ENCODE data around the gene EEF1A1.

EEF1A1 gene

GRCh38 chr6:73484438-73484837, 36.4 kb downstream of the EEF1A1 start:
- TF ChIP-seq CREB1 (IDR thresholded peaks at IDR 0.05; ENCODE audit: low read depth) (no peak), YY1 (IDR thresholded peaks at IDR 0.05; ENCODE audit: low read depth) (no peak), USF1 (IDR thresholded peaks at IDR 0.05) (no peak), RAD21 (IDR thresholded peaks at IDR 0.05; ENCODE audit: low read depth) (no peak), FOXM1 (IDR thresholded peaks at IDR 0.05; ENCODE audit: borderline replicate concordance, low read depth) (no peak), EGR1 (IDR thresholded peaks at IDR 0.05) (no peak), ZBTB7A (IDR thresholded peaks at IDR 0.05; ENCODE audit: low read depth) (no peak), CEBPB (IDR thresholded peaks at IDR 0.05) (no peak), NFIC (IDR thresholded peaks at IDR 0.05) (no peak), REST (IDR thresholded peaks at IDR 0.05; ENCODE audit: low read depth) (no peak), TAF1 (IDR thresholded peaks at IDR 0.05; ENCODE audit: low read depth) (no peak), TCF12 (IDR thresholded peaks at IDR 0.05; ENCODE audit: low read depth) (no peak), MAX (IDR thresholded peaks at IDR 0.05) (no peak)

- TF ChIP-seq YY1 (IDR thresholded peaks at IDR 0.05; ENCODE audit: low read depth) (no peak), TAF1 (IDR thresholded peaks at IDR 0.05; ENCODE audit: low read depth) (no peak), EP300 (IDR thresholded peaks at IDR 0.05; ENCODE audit: borderline replicate concordance) (no peak), REST (IDR thresholded peaks at IDR 0.05; ENCODE audit: low read depth) (no peak), NFIC (IDR thresholded peaks at IDR 0.05) (no peak), RAD21 (IDR thresholded peaks at IDR 0.05; ENCODE audit: low read depth) (no peak), CREB1 (IDR thresholded peaks at IDR 0.05; ENCODE audit: low read depth) (no peak), USF1 (IDR thresholded peaks at IDR 0.05) (no peak), MAX (IDR thresholded peaks at IDR 0.05) (no peak), EGR1 (IDR thresholded peaks at IDR 0.05) (no peak), ZBTB7A (IDR thresholded peaks at IDR 0.05; ENCODE audit: low read depth) (no peak), FOXM1 (IDR thresholded peaks at IDR 0.05; ENCODE audit: borderline replicate concordance, low read depth) (no peak), CEBPB (IDR thresholded peaks at IDR 0.05) (no peak), TEAD4 (IDR thresholded peaks at IDR 0.05) (no peak), TCF12 (IDR thresholded peaks at IDR 0.05; ENCODE audit: low read depth) (no peak)
Observed at GRCh38 chr6:73481969-73482368, 38.9 kb downstream of the EEF1A1 start.

GRCh38 chr6:73477407-73477806, 43.4 kb downstream of the EEF1A1 start:
- TF ChIP-seq TCF12 (IDR thresholded peaks at IDR 0.05; ENCODE audit: low read depth) (no peak), FOXM1 (IDR thresholded peaks at IDR 0.05; ENCODE audit: borderline replicate concordance, low read depth) (no peak), YY1 (IDR thresholded peaks at IDR 0.05; ENCODE audit: low read depth) (no peak), CREB1 (IDR thresholded peaks at IDR 0.05; ENCODE audit: low read depth) (no peak), MAX (IDR thresholded peaks at IDR 0.05) (no peak), EGR1 (IDR thresholded peaks at IDR 0.05) (no peak), REST (IDR thresholded peaks at IDR 0.05; ENCODE audit: low read depth) (no peak), TEAD4 (IDR thresholded peaks at IDR 0.05) (no peak)

- no peak for TF ChIP-seq USF1 (IDR thresholded peaks at IDR 0.05)
- no peak for TF ChIP-seq FOXM1 (IDR thresholded peaks at IDR 0.05; ENCODE audit: borderline replicate concordance, low read depth)
- TF ChIP-seq CREB1 (IDR thresholded peaks at IDR 0.05; ENCODE audit: low read depth) = no peak
- no peak for TF ChIP-seq ZBTB7A (IDR thresholded peaks at IDR 0.05; ENCODE audit: low read depth)
- no peak for TF ChIP-seq CEBPB (IDR thresholded peaks at IDR 0.05)
- TF ChIP-seq REST (IDR thresholded peaks at IDR 0.05; ENCODE audit: low read depth) = no peak
- TF ChIP-seq MAX (IDR thresholded peaks at IDR 0.05) = no peak
- no peak for TF ChIP-seq TEAD4 (IDR thresholded peaks at IDR 0.05)
- no peak for TF ChIP-seq EP300 (IDR thresholded peaks at IDR 0.05; ENCODE audit: borderline replicate concordance)
- no peak for TF ChIP-seq YY1 (IDR thresholded peaks at IDR 0.05; ENCODE audit: low read depth)
- TF ChIP-seq NFIC (IDR thresholded peaks at IDR 0.05) = no peak
- TF ChIP-seq EGR1 (IDR thresholded peaks at IDR 0.05) = no peak
- no peak for TF ChIP-seq TCF12 (IDR thresholded peaks at IDR 0.05; ENCODE audit: low read depth)
- TF ChIP-seq TAF1 (IDR thresholded peaks at IDR 0.05; ENCODE audit: low read depth) = no peak
- no peak for TF ChIP-seq RAD21 (IDR thresholded peaks at IDR 0.05; ENCODE audit: low read depth)
Observed at GRCh38 chr6:73476723-73477122, 44.1 kb downstream of the EEF1A1 start.

All from Ishikawa (cell line).